Measurements from ENCODE around the gene PLEKHA8. TPM values are rescaled to one million over a fixed set of nuclear protein-coding genes. Genes with fewer than 3 reads are reported as not detected.

Gene PLEKHA8
- total and polyA plus RNA-seq, 10 of the 15 experiments (the other 5 are each of a cell fraction or from before 2014, with no cell fraction given) = 1.1 to 13.2 (median 5.7) TPM

DNA sequence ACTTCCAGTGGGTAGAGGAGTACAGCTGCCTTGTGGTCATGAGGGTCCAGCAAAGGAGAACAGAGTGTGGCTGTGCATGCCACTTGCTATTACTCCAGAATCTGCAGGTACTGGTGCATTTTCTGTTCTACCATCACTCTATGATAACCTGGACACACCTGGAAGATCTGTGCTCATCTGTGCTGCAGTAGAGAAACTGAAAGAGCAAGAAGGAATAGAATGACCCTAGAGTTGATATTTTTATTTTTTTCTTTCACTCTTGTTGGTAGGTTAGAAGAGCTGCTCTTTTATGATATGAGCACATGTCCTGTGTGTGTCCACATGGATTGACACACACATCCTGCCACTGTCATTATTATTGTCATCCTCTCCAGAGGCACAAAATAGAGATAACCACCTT is 58.3 kb downstream of the PLEKHA8 start:
- ATAC-seq = no peak
- Histone ChIP-seq H3K27me3 (replicated peaks in 1 of 2; ENCODE audit: control insufficient read depth in 2 of 2, insufficient read depth in 2 of 2, low read length in 1 of 2) (no peaks in the 10 kb centered on the region), H3K9ac (ENCODE audit: control insufficient read depth, insufficient read depth, low read length) (no peak overlapping the region), H2AFZ (ENCODE audit: control insufficient read depth, low read depth, low read length) (no peak overlapping the region), H3K79me2 (ENCODE audit: control insufficient read depth, insufficient read depth, low read length) (no peaks in the 10 kb centered on the region), H3K9me3 (replicated peaks; ENCODE audit: control insufficient read depth, insufficient read depth, low read length) (no peaks in the 10 kb centered on the region), H3K4me2 (ENCODE audit: control insufficient read depth, insufficient read depth) (no peak overlapping the region), H3K4me3 (no peak overlapping the region), H3K4me1 (ENCODE audit: control insufficient read depth, insufficient read depth, low read length) (peaks cover 6% of the 10 kb centered on the region), H4K20me1 (ENCODE audit: control insufficient read depth, insufficient read depth) (no peaks in the 10 kb centered on the region), H3K27ac (ENCODE audit: control insufficient read depth, insufficient read depth) (no peak overlapping the region), H3K36me3 (ENCODE audit: control insufficient read depth in 2 of 2, insufficient read depth in 2 of 2, low read length in 1 of 2) (no peaks in the 10 kb centered on the region; a peak in 1 of 4 replicates)
- SMC1A ChIA-PET (ENCODE audit: uncharacterized antibody, unreplicated experiment) = interaction anchor here (1.9 kb wide), 1 partner anchor 11 kb away, joined by 6 read pairs; no protein-coding TSS in a partner anchor
- POLR2A ChIA-PET = no interaction called here
- no TSS peak for BruUV-seq (replicated peaks)
- no peak for DNase-seq (ENCODE audit: low read depth, low spot score)
- no peak for FAIRE-seq
- in situ Hi-C loops (cut with MboI) (no loop called here), intact Hi-C loops (cut with micrococcal nuclease; ENCODE audit: unreplicated experiment) (no loop called here)
- CTCF ChIA-PET = interaction anchor here (0.9 to 3.1 kb wide), 2 partner anchors 12 to 208 kb away, joined by 3 to 17 read pairs; no protein-coding TSS in a partner anchor
- RAD21 ChIA-PET (ENCODE audit: unreplicated experiment) = no interaction called here
- TF ChIP-seq MEF2B (IDR thresholded peaks at IDR 0.05; ENCODE audit: partially characterized antibody, poor library complexity, severe bottlenecking) (no peak), NFIC (IDR thresholded peaks at IDR 0.05; ENCODE audit: low read depth, low read length) (no peak), NR2C2 (IDR thresholded peaks at IDR 0.05; ENCODE audit: borderline replicate concordance, control insufficient read depth, insufficient read length, low read depth) (no peak), IRF4 (IDR thresholded peaks at IDR 0.05; ENCODE audit: low read depth, low read length) (no peak), MTA2 (IDR thresholded peaks at IDR 0.05; ENCODE audit: low read depth) (no peak), IKZF1 (conservative IDR thresholded peaks at IDR 0.05) (no peak), POLR2AphosphoS2 (IDR thresholded peaks at IDR 0.05; ENCODE audit: low read depth, low read length) (no peak), RCOR1 (conservative IDR thresholded peaks at IDR 0.05; ENCODE audit: low read depth, low read length) (no peak), ZBED1 (IDR thresholded peaks at IDR 0.05; ENCODE audit: borderline replicate concordance) (no peak), RUNX3 (IDR thresholded peaks at IDR 0.05; ENCODE audit: low read length) (no peak), STAT1 (conservative IDR thresholded peaks at IDR 0.05) (no peak), KLF5 (IDR thresholded peaks at IDR 0.05; ENCODE audit: partially characterized antibody) (no peak), ZZZ3 (IDR thresholded peaks at IDR 0.05; ENCODE audit: control insufficient read depth, insufficient read length, low read depth) (no peak), CBX5 (IDR thresholded peaks at IDR 0.05; ENCODE audit: low read depth) (no peak)
- TF ChIP-seq, protein P1, sequence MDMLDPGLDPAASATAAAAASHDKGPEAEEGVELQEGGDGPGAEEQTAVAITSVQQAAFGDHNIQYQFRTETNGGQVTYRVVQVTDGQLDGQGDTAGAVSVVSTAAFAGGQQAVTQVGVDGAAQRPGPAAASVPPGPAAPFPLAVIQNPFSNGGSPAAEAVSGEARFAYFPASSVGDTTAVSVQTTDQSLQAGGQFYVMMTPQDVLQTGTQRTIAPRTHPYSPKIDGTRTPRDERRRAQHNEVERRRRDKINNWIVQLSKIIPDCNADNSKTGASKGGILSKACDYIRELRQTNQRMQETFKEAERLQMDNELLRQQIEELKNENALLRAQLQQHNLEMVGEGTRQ (IDR thresholded peaks at IDR 0.05; ENCODE audit: borderline replicate concordance, low read depth, low read length) = no peak
